HEK293 (cell line): Measurements from ENCODE around the gene BCKDHA.

Experiments
- BCL11B ChIP-seq: fragments of 450-650 bp; formaldehyde crosslinking; IDR thresholded peaks from 2 replicates; pipeline ENCODE4 v1.5.1; 2016; ENCODE audit warnings: low read depth, missing biosample characterization, missing genetic modification characterization
- EGR2 ChIP-seq: fragments of 450-650 bp; formaldehyde crosslinking; IDR thresholded peaks from 2 replicates; pipeline ENCODE4 v1.5.1; 2016; ENCODE audit warnings: low read depth, missing biosample characterization, missing genetic modification characterization
- GFI1B ChIP-seq: fragments of 450-650 bp; formaldehyde crosslinking; IDR thresholded peaks from 2 replicates; pipeline ENCODE4 v1.5.1; 2016; ENCODE audit warnings: missing biosample characterization, missing genetic modification characterization
- GLIS1 ChIP-seq: fragments of 450-650 bp; formaldehyde crosslinking; IDR thresholded peaks from 2 replicates; pipeline ENCODE4 v1.5.1; 2016; ENCODE audit warnings: missing biosample characterization, missing genetic modification characterization
- GLIS2 ChIP-seq: fragments of 450-650 bp; formaldehyde crosslinking; IDR thresholded peaks from 2 replicates; pipeline ENCODE4 v1.5.1; 2016; ENCODE audit warnings: missing biosample characterization, missing genetic modification characterization
- RBAK ChIP-seq: fragments of 450-650 bp; formaldehyde crosslinking; IDR thresholded peaks from 2 replicates; pipeline ENCODE4 v1.5.1; 2016; ENCODE audit warnings: missing biosample characterization, missing genetic modification characterization
- YY1 ChIP-seq: fragments of 450-650 bp; formaldehyde crosslinking; IDR thresholded peaks from 2 replicates; pipeline ENCODE4 v1.5.1; 2018; ENCODE audit warnings: missing biosample characterization, missing genetic modification characterization
- ZBTB20 ChIP-seq: fragments of 450-650 bp; formaldehyde crosslinking; IDR thresholded peaks from 2 replicates; pipeline ENCODE4 v1.5.1; 2016; ENCODE audit warnings: missing biosample characterization, missing genetic modification characterization
- ZEB2 ChIP-seq: fragments of 450-650 bp; formaldehyde crosslinking; IDR thresholded peaks from 2 replicates; pipeline ENCODE4 v1.5.1; 2016; ENCODE audit warnings: missing biosample characterization, missing genetic modification characterization
- ZFP37 ChIP-seq: fragments of 450-650 bp; formaldehyde crosslinking; IDR thresholded peaks from 2 replicates; pipeline ENCODE4 v1.5.1; 2016; ENCODE audit warnings: missing biosample characterization, missing genetic modification characterization
- ZNF211 ChIP-seq: fragments of 450-650 bp; formaldehyde crosslinking; IDR thresholded peaks from 2 replicates; pipeline ENCODE4 v1.5.1; 2016; ENCODE audit warnings: low read depth, missing biosample characterization, missing genetic modification characterization
- ZNF214 ChIP-seq: fragments of 450-650 bp; formaldehyde crosslinking; IDR thresholded peaks from 2 replicates; pipeline ENCODE4 v1.5.1; 2017; ENCODE audit warnings: missing biosample characterization, mild to moderate bottlenecking, missing genetic modification characterization, borderline replicate concordance
- ZNF23 ChIP-seq: fragments of 450-650 bp; formaldehyde crosslinking; IDR thresholded peaks from 2 replicates; pipeline ENCODE4 v1.5.1; 2016; ENCODE audit warnings: missing biosample characterization, missing genetic modification characterization, borderline replicate concordance
- ZNF302 ChIP-seq: fragments of 450-650 bp; formaldehyde crosslinking; IDR thresholded peaks from 2 replicates; pipeline ENCODE4 v1.5.1; 2016; ENCODE audit warnings: missing biosample characterization, missing genetic modification characterization, low read depth
- ZNF350 ChIP-seq: fragments of 450-650 bp; formaldehyde crosslinking; IDR thresholded peaks from 2 replicates; pipeline ENCODE4 v1.5.0; 2017; ENCODE audit warnings: missing biosample characterization, mild to moderate bottlenecking, missing genetic modification characterization
- ZNF362 ChIP-seq: fragments of 450-650 bp; formaldehyde crosslinking; IDR thresholded peaks from 2 replicates; pipeline ENCODE4 v1.5.1; 2016; ENCODE audit warnings: missing biosample characterization, missing genetic modification characterization
- ZNF366 ChIP-seq: fragments of 450-650 bp; formaldehyde crosslinking; conservative IDR thresholded peaks from 2 replicates; pipeline ENCODE4 v1.5.1; 2016; ENCODE audit warnings: missing biosample characterization, missing genetic modification characterization
- ZNF37A ChIP-seq: fragments of 450-650 bp; IDR thresholded peaks from 2 replicates; pipeline ENCODE4 v1.5.1; 2018; ENCODE audit warnings: missing biosample characterization, missing genetic modification characterization
- ZNF416 ChIP-seq: fragments of 450-650 bp; formaldehyde crosslinking; IDR thresholded peaks from 2 replicates; pipeline ENCODE4 v1.5.1; 2016; ENCODE audit warnings: missing biosample characterization, missing genetic modification characterization
- ZNF423 ChIP-seq: fragments of 450-650 bp; formaldehyde crosslinking; IDR thresholded peaks from 2 replicates; pipeline ENCODE4 v1.5.1; 2016; ENCODE audit warnings: missing biosample characterization, missing genetic modification characterization
- ZNF426 ChIP-seq: fragments of 450-650 bp; formaldehyde crosslinking; IDR thresholded peaks from 2 replicates; pipeline ENCODE4 v1.5.1; 2017; ENCODE audit warnings: missing biosample characterization, missing genetic modification characterization, mild to moderate bottlenecking, inconsistent platforms, moderate library complexity
- ZNF501 ChIP-seq: fragments of 450-650 bp; formaldehyde crosslinking; IDR thresholded peaks from 2 replicates; pipeline ENCODE4 v1.5.1; 2016; ENCODE audit warnings: missing biosample characterization, missing genetic modification characterization
- ZNF560 ChIP-seq: fragments of 450-650 bp; formaldehyde crosslinking; IDR thresholded peaks from 2 replicates; pipeline ENCODE4 v1.5.1; 2017; ENCODE audit warnings: missing biosample characterization, missing genetic modification characterization, borderline replicate concordance
- ZNF621 ChIP-seq: fragments of 450-650 bp; formaldehyde crosslinking; IDR thresholded peaks from 2 replicates; pipeline ENCODE4 v1.5.1; 2017; ENCODE audit warnings: missing biosample characterization, missing genetic modification characterization
- ZNF629 ChIP-seq: fragments of 450-650 bp; formaldehyde crosslinking; IDR thresholded peaks from 2 replicates; pipeline ENCODE4 v1.5.1; 2017; ENCODE audit warnings: missing biosample characterization, missing genetic modification characterization
- ZNF747 ChIP-seq: fragments of 450-650 bp; formaldehyde crosslinking; IDR thresholded peaks from 2 replicates; pipeline ENCODE4 v1.5.1; 2016; ENCODE audit warnings: missing biosample characterization, missing genetic modification characterization
- ZNF768 ChIP-seq: fragments of 450-650 bp; formaldehyde crosslinking; IDR thresholded peaks from 2 replicates; pipeline ENCODE4 v1.5.1; 2018; ENCODE audit warnings: missing biosample characterization, mild to moderate bottlenecking, missing genetic modification characterization
- ZNF776 ChIP-seq: fragments of 450-650 bp; formaldehyde crosslinking; IDR thresholded peaks from 2 replicates; pipeline ENCODE4 v1.5.0; 2017; ENCODE audit warnings: missing biosample characterization, missing genetic modification characterization, borderline replicate concordance
- ZNF777 ChIP-seq: fragments of 450-650 bp; formaldehyde crosslinking; IDR thresholded peaks from 2 replicates; pipeline ENCODE4 v1.5.1; 2017; ENCODE audit warnings: missing biosample characterization, missing genetic modification characterization, borderline replicate concordance
- ZNF791 ChIP-seq: fragments of 450-650 bp; formaldehyde crosslinking; IDR thresholded peaks from 2 replicates; pipeline ENCODE4 v1.5.1; 2016; ENCODE audit warnings: missing biosample characterization, missing genetic modification characterization
- ZNF792 ChIP-seq: fragments of 450-650 bp; formaldehyde crosslinking; IDR thresholded peaks from 2 replicates; pipeline ENCODE4 v1.5.1; 2016; ENCODE audit warnings: missing biosample characterization, missing genetic modification characterization
- ZSCAN18 ChIP-seq: fragments of 450-650 bp; formaldehyde crosslinking; IDR thresholded peaks from 2 replicates; pipeline ENCODE4 v1.5.1; 2016; ENCODE audit warnings: missing biosample characterization, missing genetic modification characterization
- TF ChIP-seq, protein P1 (sequence below): fragments of 450-650 bp; formaldehyde crosslinking; IDR thresholded peaks from 2 replicates; pipeline ENCODE4 v1.5.1; 2016; ENCODE audit warnings: missing biosample characterization, missing genetic modification characterization
- TF ChIP-seq, protein P2 (sequence below): fragments of 450-650 bp; IDR thresholded peaks from 2 replicates; pipeline ENCODE4 v1.5.1; 2018; ENCODE audit warnings: missing biosample characterization, mild to moderate bottlenecking, missing genetic modification characterization

Gene BCKDHA

DNA sequence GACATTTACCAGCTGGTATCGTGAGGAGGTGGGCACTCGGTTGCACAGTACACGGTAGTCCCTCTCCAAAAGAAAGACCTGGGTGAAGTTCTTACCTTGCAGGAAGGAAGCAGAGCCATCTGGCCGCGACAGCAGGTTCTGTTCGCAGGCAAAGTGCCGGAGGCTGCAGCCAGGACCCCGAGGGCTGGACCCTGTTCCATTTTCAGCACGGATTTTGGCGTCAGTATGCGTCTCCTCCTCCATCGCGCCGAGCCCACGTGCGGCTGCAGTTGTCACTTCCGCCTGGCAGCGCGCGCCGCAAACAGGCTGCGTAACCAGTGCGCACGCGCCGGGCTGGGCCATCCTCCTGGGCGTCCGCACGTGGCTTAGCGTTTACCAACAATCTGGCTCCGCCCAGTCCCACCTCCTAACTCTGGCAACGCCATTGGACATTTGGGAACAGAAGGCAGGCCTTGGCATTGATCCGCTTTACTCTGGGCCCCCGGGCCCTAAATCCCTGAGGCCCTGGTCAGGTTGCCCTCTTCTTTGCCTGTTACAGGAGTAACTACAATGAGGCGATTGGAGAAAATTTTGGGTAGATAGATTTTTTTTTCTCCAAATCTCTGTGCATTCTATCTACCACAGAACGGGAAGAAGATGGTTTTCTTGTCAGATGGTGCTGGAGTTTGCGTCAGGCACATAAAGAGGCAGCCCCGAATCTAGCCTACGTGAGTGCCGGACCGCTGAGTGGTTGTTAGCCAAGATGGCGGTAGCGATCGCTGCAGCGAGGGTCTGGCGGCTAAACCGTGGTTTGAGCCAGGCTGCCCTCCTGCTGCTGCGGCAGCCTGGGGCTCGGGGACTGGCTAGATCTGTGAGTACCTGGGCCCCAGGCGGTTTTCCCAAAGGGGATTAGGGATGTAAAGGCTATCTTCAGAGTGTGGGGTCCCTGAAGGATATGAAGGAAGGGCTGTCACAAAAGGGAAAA lies at the start of gene BCKDHA, which contains the start of gene EXOSC5 (continued):
- TF ChIP-seq, protein P1, sequence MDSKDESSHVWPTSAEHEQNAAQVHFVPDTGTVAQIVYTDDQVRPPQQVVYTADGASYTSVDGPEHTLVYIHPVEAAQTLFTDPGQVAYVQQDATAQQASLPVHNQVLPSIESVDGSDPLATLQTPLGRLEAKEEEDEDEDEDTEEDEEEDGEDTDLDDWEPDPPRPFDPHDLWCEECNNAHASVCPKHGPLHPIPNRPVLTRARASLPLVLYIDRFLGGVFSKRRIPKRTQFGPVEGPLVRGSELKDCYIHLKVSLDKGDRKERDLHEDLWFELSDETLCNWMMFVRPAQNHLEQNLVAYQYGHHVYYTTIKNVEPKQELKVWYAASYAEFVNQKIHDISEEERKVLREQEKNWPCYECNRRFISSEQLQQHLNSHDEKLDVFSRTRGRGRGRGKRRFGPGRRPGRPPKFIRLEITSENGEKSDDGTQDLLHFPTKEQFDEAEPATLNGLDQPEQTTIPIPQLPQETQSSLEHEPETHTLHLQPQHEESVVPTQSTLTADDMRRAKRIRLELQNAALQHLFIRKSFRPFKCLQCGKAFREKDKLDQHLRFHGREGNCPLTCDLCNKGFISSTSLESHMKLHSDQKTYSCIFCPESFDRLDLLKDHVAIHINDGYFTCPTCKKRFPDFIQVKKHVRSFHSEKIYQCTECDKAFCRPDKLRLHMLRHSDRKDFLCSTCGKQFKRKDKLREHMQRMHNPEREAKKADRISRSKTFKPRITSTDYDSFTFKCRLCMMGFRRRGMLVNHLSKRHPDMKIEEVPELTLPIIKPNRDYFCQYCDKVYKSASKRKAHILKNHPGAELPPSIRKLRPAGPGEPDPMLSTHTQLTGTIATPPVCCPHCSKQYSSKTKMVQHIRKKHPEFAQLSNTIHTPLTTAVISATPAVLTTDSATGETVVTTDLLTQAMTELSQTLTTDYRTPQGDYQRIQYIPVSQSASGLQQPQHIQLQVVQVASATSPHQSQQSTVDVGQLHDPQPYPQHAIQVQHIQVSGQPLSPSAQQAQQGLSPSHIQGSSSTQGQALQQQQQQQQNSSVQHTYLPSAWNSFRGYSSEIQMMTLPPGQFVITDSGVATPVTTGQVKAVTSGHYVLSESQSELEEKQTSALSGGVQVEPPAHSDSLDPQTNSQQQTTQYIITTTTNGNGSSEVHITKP (tag by site-specific recombination), result peak; percentile 51
- TF ChIP-seq ZNF350 (no peak), ZNF302 (no peak), ZNF621 (tag by site-specific recombination) (no peak), ZNF211 (no peak), ZEB2 (tag by site-specific recombination) (peak; percentile 55; the same call in 1 of the 2 replicates), RBAK (tag by site-specific recombination) (0 out of 2 replicates have a peak, but pooled peaks have one; percentile 8), ZNF423 (tag by site-specific recombination) (no peak), YY1 (tag by site-specific recombination) (peak; percentile 93), GFI1B (tag by site-specific recombination) (no peak), ZNF747 (tag by site-specific recombination) (no peak), GLIS2 (no peak), ZNF777 (tag by site-specific recombination) (no peak), BCL11B (tag by site-specific recombination) (no peak), ZFP37 (0 out of 2 replicates have a peak, but pooled peaks have one; percentile 38), ZNF791 (tag by site-specific recombination) (no peak), ZBTB20 (no peak), ZNF366 (no peak), ZNF426 (tag by site-specific recombination) (no peak), ZNF214 (tag by site-specific recombination) (no peak), ZNF501 (tag by site-specific recombination) (peak; percentile 36), ZNF792 (tag by site-specific recombination) (no peak), ZNF776 (tag by site-specific recombination) (no peak), ZSCAN18 (tag by site-specific recombination) (peak; percentile 74; the same call in 1 of the 2 replicates), GLIS1 (peak; percentile 40), ZNF23 (tag by site-specific recombination) (no peak), ZNF362 (tag by site-specific recombination) (no peak), ZNF37A (tag by site-specific recombination) (no peak), ZNF629 (tag by site-specific recombination) (peak; percentile 76), EGR2 (tag by site-specific recombination) (no peak), ZNF768 (no peak), ZNF416 (tag by site-specific recombination) (no peak), ZNF560 (tag by site-specific recombination) (no peak)
- TF ChIP-seq, protein P2, sequence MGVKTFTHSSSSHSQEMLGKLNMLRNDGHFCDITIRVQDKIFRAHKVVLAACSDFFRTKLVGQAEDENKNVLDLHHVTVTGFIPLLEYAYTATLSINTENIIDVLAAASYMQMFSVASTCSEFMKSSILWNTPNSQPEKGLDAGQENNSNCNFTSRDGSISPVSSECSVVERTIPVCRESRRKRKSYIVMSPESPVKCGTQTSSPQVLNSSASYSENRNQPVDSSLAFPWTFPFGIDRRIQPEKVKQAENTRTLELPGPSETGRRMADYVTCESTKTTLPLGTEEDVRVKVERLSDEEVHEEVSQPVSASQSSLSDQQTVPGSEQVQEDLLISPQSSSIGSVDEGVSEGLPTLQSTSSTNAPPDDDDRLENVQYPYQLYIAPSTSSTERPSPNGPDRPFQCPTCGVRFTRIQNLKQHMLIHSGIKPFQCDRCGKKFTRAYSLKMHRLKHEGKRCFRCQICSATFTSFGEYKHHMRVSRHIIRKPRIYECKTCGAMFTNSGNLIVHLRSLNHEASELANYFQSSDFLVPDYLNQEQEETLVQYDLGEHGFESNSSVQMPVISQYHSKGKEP (tag by site-specific recombination), result peak; percentile 64; the same call in 1 of the 2 replicates
